Prostate gland (tissue), 2 donors: ENCODE measurements around the gene RAMACL. TPM values are rescaled to one million over a fixed set of nuclear protein-coding genes. Genes with fewer than 3 reads are reported as not detected.

ENCODE experiments used
- DNase-seq: peaks from one replicate; pipeline ENCODE4 v3.0.0-alpha.2; 2019; ENCODE audit warnings: low spot score
- H3K27ac ChIP-seq, 2 donors: fragments of 200-600 bp; sonication (generic); 2 replicates each; pipeline ENCODE4 v1.5.1; 2017 to 2019
- H3K27me3 ChIP-seq: fragments of 200-600 bp; sonication (generic); replicated peaks from 2 replicates; pipeline ENCODE4 v1.5.1; 2019; ENCODE audit not compliant: insufficient read depth
- H3K36me3 ChIP-seq, 2 donors: fragments of 200-600 bp; sonication (generic); 1 replicate in 1 of 2; 2 replicates in 1 of 2; pipeline versions ENCODE4 v1.5.1 to v1.8.1; 2017 to 2019
- H3K4me1 ChIP-seq: fragments of 200-600 bp; sonication (generic); replicated peaks from 2 replicates; pipeline ENCODE4 v1.5.1; 2019
- H3K4me3 ChIP-seq, 2 donors: fragments of 200-600 bp; sonication (generic); 2 replicates each; pipeline ENCODE4 v1.5.1; 2017 to 2019
- H3K9me3 ChIP-seq: fragments of 200-600 bp; sonication (generic); 2 replicates; pipeline ENCODE4 v1.5.1; 2017
- POLR2A ChIP-seq: fragments of 450-650 bp; IDR thresholded peaks from one replicate; pipeline ENCODE4 v1.6.1; 2016; ENCODE audit warnings: antibody characterized with exemption, mild to moderate bottlenecking
- POLR2AphosphoS5 ChIP-seq: sonication (generic); formaldehyde crosslinking; IDR thresholded peaks from one replicate; pipeline ENCODE4 v1.6.1; 2017; ENCODE audit warnings: antibody characterized with exemption
- WGBS: methylation state at CpG from one replicate; pipeline ENCODE4 v1.1.5; 2018; 5-methylcytosine and 5-hydroxymethylcytosine counted together
- intact Hi-C: fragments of 100-400 bp; cut with DNase I; formaldehyde crosslinking; loops from one replicate; pipeline ENCODE4 v1.14.2; 2022
- total RNA-seq, 2 donors: library from RNA; depleted of rRNA; stranded (reverse); fragments of >200 nt; gene quantifications; one replicate each; pipeline ENCODE4 v1.1.0, GENCODE V29; 2016
- TF ChIP-seq, protein P1 (sequence below), 4 experiments: fragments of 200-600 bp in 2 of 4; fragments of 450-650 bp in 2 of 4; sonication (generic) in 2 of 4; IDR thresholded peaks; 1 replicate in 3 of 4; 2 replicates in 1 of 4; pipeline ENCODE4 v1.5.1; 2016 to 2019; ENCODE audit warnings: antibody characterized with exemption in 4 of 4, mild to moderate bottlenecking in 2 of 4, moderate library complexity in 2 of 4

Gene RAMACL
- total RNA-seq, 2 donors from 2014 or later = 0.68 to 1.1 TPM

DNA sequence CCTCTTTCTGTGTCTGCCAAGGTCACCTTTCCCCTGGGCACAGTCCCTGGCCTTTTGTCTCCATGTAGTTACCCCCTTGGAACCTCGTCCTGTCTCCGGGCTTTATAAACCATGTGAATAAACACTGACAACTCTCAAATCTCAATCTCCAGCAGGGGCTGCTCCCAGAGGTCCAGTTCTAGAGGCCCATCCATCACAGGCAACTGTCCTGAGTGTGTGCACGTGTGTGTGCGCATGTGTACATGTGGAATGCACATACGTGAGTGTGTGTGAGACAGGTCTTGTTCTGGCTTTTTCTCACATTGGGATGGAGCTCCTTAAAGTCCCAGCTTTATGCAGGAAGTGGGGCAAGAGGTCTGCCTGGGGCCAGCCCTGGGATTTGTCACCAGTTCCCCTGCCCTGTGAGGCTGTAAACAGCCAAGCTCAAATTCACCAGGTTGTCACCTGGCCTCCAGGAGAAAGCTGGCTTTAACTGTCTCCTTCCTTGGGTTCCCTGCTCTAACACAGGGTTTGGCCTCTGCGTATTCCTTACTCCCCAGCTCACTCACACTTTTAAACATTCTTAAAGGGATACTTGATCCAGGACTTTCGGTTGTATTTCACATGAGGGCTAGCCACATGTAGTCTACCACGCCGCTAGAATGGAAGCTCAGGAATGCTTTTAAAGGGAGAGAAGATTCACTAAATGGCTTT, 42.7 kb downstream of the RAMACL start:
- no peaks in the 10 kb centered on the region for H3K36me3 ChIP-seq
- no peak overlapping the region for H3K27ac ChIP-seq
- 79% methylated on average over 9 of the region's 9 CpGs for WGBS
- intact Hi-C loops = no loop called here
- no peak overlapping the region for H3K4me3 ChIP-seq
- DNase-seq = no peak
- no peaks in the 10 kb centered on the region for H3K9me3 ChIP-seq
- H3K27me3 ChIP-seq = no peaks in the 10 kb centered on the region
- H3K4me1 ChIP-seq = peaks cover 6% of the 10 kb centered on the region
- TF ChIP-seq POLR2AphosphoS5 = no peak
- no peak for TF ChIP-seq POLR2A
- TF ChIP-seq, protein P1, sequence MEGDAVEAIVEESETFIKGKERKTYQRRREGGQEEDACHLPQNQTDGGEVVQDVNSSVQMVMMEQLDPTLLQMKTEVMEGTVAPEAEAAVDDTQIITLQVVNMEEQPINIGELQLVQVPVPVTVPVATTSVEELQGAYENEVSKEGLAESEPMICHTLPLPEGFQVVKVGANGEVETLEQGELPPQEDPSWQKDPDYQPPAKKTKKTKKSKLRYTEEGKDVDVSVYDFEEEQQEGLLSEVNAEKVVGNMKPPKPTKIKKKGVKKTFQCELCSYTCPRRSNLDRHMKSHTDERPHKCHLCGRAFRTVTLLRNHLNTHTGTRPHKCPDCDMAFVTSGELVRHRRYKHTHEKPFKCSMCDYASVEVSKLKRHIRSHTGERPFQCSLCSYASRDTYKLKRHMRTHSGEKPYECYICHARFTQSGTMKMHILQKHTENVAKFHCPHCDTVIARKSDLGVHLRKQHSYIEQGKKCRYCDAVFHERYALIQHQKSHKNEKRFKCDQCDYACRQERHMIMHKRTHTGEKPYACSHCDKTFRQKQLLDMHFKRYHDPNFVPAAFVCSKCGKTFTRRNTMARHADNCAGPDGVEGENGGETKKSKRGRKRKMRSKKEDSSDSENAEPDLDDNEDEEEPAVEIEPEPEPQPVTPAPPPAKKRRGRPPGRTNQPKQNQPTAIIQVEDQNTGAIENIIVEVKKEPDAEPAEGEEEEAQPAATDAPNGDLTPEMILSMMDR (IDR thresholded peaks at IDR 0.05) = no peak

DNA sequence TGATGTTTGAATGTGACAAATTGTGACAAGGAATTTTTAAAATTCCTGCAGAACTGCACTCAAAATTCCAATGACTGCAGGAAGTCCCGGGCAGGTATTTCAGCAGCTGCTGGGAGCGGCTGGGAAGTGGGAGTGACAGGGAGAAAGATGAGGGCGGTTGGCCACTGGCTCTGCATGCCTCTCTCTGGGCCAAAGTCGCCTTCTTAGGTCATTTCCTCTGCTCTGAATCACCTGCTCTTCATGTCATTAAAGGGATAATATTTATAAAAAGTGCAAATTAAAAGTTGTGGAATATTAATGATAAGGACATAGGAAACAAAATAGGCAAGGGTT, 43.9 kb downstream of the RAMACL start:
- Histone ChIP-seq H3K36me3 (no peaks in the 10 kb centered on the region), H3K4me1 (peaks cover 6% of the 10 kb centered on the region), H3K4me3 (no peak overlapping the region), H3K9me3 (no peaks in the 10 kb centered on the region), H3K27ac (no peak overlapping the region), H3K27me3 (no peaks in the 10 kb centered on the region)
- WGBS = 28% methylated on average over 4 of the region's 4 CpGs
- DNase-seq = no peak
- intact Hi-C loops = no loop called here
- no peak for TF ChIP-seq POLR2AphosphoS5
- TF ChIP-seq, protein P1 (IDR thresholded peaks at IDR 0.05) = no peak
- no peak for TF ChIP-seq POLR2A

DNA sequence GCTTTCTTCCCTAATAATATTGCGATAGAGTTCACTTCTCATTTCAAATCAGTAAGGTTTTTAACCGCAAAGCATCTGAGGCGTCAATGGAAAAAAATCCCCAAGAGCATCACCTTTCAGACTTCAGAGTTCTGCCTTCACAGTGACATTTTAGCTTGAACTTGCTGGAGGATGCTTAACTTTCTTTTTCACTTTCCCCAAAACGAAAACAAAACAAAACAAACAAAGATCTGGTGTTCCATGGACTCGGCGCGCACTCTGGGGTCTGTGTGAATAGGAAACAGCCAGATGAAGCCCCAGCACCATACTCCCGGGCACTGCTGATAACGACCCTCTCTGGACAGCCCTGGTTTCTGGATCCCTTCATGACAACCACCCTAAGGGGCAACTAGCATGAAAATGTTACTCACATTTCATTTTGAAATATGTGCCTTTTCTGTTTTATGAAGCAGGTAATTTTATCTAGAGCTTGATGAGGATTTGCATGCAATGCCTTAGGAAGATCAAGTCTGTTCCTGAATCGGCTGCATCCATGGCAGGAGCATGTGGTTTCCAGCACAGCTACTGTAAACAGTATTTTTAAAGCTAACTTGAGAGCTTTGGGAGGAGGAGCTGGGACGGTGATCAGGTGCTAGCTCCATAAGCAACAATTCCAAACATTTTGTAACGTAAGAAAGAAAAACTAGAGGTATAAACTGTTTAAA, 44.5 kb downstream of the RAMACL start:
- Histone ChIP-seq H3K27me3 (no peaks in the 10 kb centered on the region), H3K4me1 (peaks cover 6% of the 10 kb centered on the region), H3K27ac (no peak overlapping the region), H3K36me3 (no peaks in the 10 kb centered on the region), H3K9me3 (no peaks in the 10 kb centered on the region), H3K4me3 (no peak overlapping the region)
- WGBS = 60% methylated on average over 12 of the region's 12 CpGs
- intact Hi-C loops = no loop called here
- no peak for DNase-seq
- peak; percentile 15 for TF ChIP-seq POLR2AphosphoS5
- TF ChIP-seq, protein P1 (IDR thresholded peaks at IDR 0.05) = no peak

DNA sequence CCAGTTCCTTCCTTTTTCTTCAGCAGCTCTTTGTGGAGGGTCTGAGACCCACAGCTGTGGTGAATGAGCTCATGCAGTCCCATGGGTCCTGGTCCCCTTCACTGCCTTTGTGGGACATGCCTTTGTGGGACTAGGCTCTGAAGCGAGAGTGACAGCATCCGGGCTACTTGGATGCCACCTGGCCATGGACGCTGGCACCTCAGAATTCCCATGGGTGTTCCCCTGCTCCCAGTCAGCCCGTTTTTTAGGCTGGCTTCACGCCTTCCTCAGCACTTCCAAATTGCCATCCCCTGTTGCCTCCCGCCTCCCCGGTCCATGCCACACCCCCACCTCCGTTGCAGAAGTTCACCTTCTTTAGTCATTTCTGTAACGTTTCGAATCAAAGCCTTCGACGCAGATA, 45.1 kb downstream of the RAMACL start:
- Histone ChIP-seq H3K27ac (no peak overlapping the region), H3K36me3 (no peaks in the 10 kb centered on the region), H3K4me3 (no peak overlapping the region), H3K27me3 (no peaks in the 10 kb centered on the region), H3K9me3 (no peaks in the 10 kb centered on the region), H3K4me1 (peaks cover 6% of the 10 kb centered on the region)
- TF ChIP-seq, protein P1 (IDR thresholded peaks at IDR 0.05) = no peak
- TF ChIP-seq POLR2A = no peak
- TF ChIP-seq POLR2AphosphoS5 = no peak
- intact Hi-C loops = no loop called here
- no peak for DNase-seq
- 90% methylated on average over 12 of the region's 12 CpGs for WGBS
